Thyroid gland (tissue), 4 donors: ENCODE measurements around the gene L2HGDH. TPM values are rescaled to one million over a fixed set of nuclear protein-coding genes. Genes with fewer than 3 reads are reported as not detected.
A peak's percentile ranks its signal among the peaks of the same experiment; 100 is the strongest.

Source experiments
- DNase-seq, 2 donors: peaks; one replicate each; pipeline ENCODE4 v3.0.0-alpha.2; 2019
- H3K27ac ChIP-seq, 3 donors: fragments of 200-600 bp; sonication (generic); 1 replicate in 2 of 3; 2 replicates in 1 of 3; pipeline ENCODE4 v1.5.1; 2016 to 2019; ENCODE audit warnings: mild to moderate bottlenecking in 1 of 3, moderate library complexity in 1 of 3
- H3K27me3 ChIP-seq: fragments of 200-600 bp; sonication (generic); one replicate; pipeline ENCODE4 v1.5.1; 2019
- H3K36me3 ChIP-seq, 2 donors: fragments of 200-600 bp; sonication (generic); one replicate each; pipeline ENCODE4 v1.5.1; 2016 to 2019
- H3K4me1 ChIP-seq, 2 donors: fragments of 200-600 bp; sonication (generic); one replicate each; pipeline ENCODE4 v1.5.1; 2017 to 2019
- H3K4me3 ChIP-seq, 3 donors: fragments of 200-600 bp; sonication (generic); replicated peaks in 1 of 3; 1 replicate in 2 of 3; 2 replicates in 1 of 3; pipeline ENCODE4 v1.5.1; 2016; ENCODE audit warnings: mild to moderate bottlenecking in 1 of 3
- H3K9me3 ChIP-seq: fragments of 200-600 bp; sonication (generic); one replicate; pipeline ENCODE4 v1.5.1; 2017
- POLR2A ChIP-seq, 2 donors: fragments of 450-650 bp; IDR thresholded peaks; one replicate each; pipeline ENCODE4 v1.6.1; 2017; ENCODE audit warnings: antibody characterized with exemption in 2 of 2, mild to moderate bottlenecking in 2 of 2, moderate library complexity in 1 of 2
- WGBS, 2 donors: methylation state at CpG; one replicate each; pipeline ENCODE4 v1.1.5; 2017; 5-methylcytosine and 5-hydroxymethylcytosine counted together
- intact Hi-C: fragments of 100-400 bp; cut with DNase I; formaldehyde crosslinking; loops from one replicate; pipeline ENCODE4 v1.15.1; 2023
- total RNA-seq, 4 donors: library from RNA; depleted of rRNA; stranded (reverse); fragments of >200 nt; gene quantifications; one replicate each; pipeline ENCODE4 v1.2.3, GENCODE V29; 2016
- TF ChIP-seq, protein P1 (sequence below), 6 experiments: fragments of 200-600 bp in 3 of 6; fragments of 450-650 bp in 3 of 6; sonication (generic) in 3 of 6; IDR thresholded peaks; one replicate each; pipeline ENCODE4 v1.5.1; 2016 to 2019; ENCODE audit warnings: antibody characterized with exemption in 6 of 6, mild to moderate bottlenecking in 2 of 6, inconsistent platforms in 1 of 6, moderate library complexity in 1 of 6

Gene L2HGDH
- total RNA-seq, 4 donors from 2014 or later: 8.7 to 10.9 (median 9.7) TPM

DNA sequence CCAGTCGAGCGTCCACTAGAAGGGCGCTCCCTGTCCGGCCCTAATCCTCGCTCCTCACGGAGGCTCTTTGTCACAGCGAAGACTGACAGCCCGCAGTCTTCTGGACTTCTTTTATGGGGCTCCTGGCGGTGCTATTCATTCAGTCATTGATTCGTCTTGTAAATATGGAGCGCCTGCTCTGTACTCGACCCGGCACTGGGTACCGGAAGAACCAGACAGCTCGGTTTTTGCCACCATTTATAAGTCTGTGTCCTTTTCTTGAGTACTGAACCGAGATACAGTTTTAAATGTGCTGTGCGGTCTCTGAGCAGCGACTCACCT, 665 bp upstream of the L2HGDH start:
- H3K36me3 ChIP-seq: no peaks in the 10 kb centered on the region
- H3K4me3 ChIP-seq: peak overlapping the region; percentile 20 to 59 (median 58)
- 1 to 5% methylated on average over 14 to 15 of the region's 18 CpGs for WGBS, 2 donors
- peak overlapping the region; percentile 75 to 89 (median 81) for H3K27ac ChIP-seq
- DNase-seq: no peak
- TF ChIP-seq, protein P1, sequence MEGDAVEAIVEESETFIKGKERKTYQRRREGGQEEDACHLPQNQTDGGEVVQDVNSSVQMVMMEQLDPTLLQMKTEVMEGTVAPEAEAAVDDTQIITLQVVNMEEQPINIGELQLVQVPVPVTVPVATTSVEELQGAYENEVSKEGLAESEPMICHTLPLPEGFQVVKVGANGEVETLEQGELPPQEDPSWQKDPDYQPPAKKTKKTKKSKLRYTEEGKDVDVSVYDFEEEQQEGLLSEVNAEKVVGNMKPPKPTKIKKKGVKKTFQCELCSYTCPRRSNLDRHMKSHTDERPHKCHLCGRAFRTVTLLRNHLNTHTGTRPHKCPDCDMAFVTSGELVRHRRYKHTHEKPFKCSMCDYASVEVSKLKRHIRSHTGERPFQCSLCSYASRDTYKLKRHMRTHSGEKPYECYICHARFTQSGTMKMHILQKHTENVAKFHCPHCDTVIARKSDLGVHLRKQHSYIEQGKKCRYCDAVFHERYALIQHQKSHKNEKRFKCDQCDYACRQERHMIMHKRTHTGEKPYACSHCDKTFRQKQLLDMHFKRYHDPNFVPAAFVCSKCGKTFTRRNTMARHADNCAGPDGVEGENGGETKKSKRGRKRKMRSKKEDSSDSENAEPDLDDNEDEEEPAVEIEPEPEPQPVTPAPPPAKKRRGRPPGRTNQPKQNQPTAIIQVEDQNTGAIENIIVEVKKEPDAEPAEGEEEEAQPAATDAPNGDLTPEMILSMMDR (IDR thresholded peaks at IDR 0.05): no peak
- TF ChIP-seq POLR2A (IDR thresholded peaks at IDR 0.05): no peak
- H3K4me1 ChIP-seq: peaks cover 7 to 9% of the 10 kb centered on the region in 2 donors
- no peaks in the 10 kb centered on the region for H3K27me3 ChIP-seq
- intact Hi-C loops: no loop called here
- no peaks in the 10 kb centered on the region for H3K9me3 ChIP-seq

GRCh38 chr14:50311337-50311971, 575 bp downstream of the L2HGDH start:
- intact Hi-C loops: no loop called here

GRCh38 chr14:50310445-50310844, 1.6 kb downstream of the L2HGDH start:
- no peaks in the 10 kb centered on the region for H3K27me3 ChIP-seq
- H3K4me1 ChIP-seq: peaks cover 7 to 9% of the 10 kb centered on the region in 2 donors
- WGBS, 2 donors: 92 to 96% methylated on average over 4 of the region's 4 CpGs
- intact Hi-C loops: no loop called here
- TF ChIP-seq, protein P1 (IDR thresholded peaks at IDR 0.05): no peak
- no peak for TF ChIP-seq POLR2A (IDR thresholded peaks at IDR 0.05)
- DNase-seq: no peak
- H3K36me3 ChIP-seq: no peaks in the 10 kb centered on the region
- no peak overlapping the region for H3K4me3 ChIP-seq
- H3K9me3 ChIP-seq: no peaks in the 10 kb centered on the region
- H3K27ac ChIP-seq: no peak overlapping the region

More at GRCh38 chr14:50311337-50311971, 575 bp downstream of the L2HGDH start:
- Histone ChIP-seq H3K9me3 (no peaks in the 10 kb centered on the region), H3K36me3 (no peaks in the 10 kb centered on the region), H3K4me1 (peaks cover 7 to 9% of the 10 kb centered on the region in 2 donors), H3K27me3 (no peaks in the 10 kb centered on the region), H3K4me3 (peak overlapping the region; percentile 57 to 59 (median 58)), H3K27ac (peak overlapping the region; percentile 75 to 89 (median 81))
- no peak for DNase-seq
- WGBS, 2 donors: 1 to 5% methylated on average over 13 to 15 of the region's 18 CpGs
- TF ChIP-seq, protein P1 (IDR thresholded peaks at IDR 0.05): peak in 4 of 6 experiments; percentile 34 to 70 (median 62)
- TF ChIP-seq POLR2A (IDR thresholded peaks at IDR 0.05): no peak

DNA sequence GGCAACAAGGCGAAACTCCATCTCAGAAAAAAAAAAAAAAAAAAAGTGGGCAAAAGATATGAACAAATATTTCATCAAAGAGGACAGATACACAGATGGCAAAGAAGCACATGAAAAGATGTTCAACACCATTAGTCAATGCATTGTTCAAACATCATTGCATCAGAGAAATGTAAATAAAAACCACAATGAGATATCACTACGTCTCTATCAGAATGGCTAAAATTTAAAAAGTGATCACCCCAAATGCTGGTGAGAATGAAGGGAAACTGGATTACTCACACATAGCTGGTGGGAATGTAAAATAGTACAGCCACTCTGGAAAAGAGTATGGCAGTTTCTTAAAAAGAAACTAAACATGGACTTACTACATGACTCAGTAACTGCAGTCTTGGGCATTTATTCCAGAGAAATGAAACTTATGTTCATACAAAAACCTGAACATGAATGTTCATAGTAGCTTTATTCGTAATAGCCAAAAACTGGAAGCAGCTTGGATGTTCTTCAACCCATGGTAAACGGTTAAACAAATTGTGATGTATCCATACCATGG, 3.6 kb downstream of the L2HGDH start:
- no peak for DNase-seq
- Histone ChIP-seq H3K36me3 (no peaks in the 10 kb centered on the region), H3K9me3 (no peaks in the 10 kb centered on the region), H3K4me3 (no peak overlapping the region), H3K27me3 (no peaks in the 10 kb centered on the region), H3K4me1 (peaks cover 12 to 14% of the 10 kb centered on the region in 2 donors), H3K27ac (no peak overlapping the region)
- intact Hi-C loops: loop anchor here (10.0 kb wide), 1 partner anchor 74 kb away; the partner anchor contains the start of gene SOS2
- 90 to 94% methylated on average over 4 of the region's 4 CpGs for WGBS, 2 donors
- TF ChIP-seq POLR2A (IDR thresholded peaks at IDR 0.05): no peak
- TF ChIP-seq, protein P1 (IDR thresholded peaks at IDR 0.05): no peak
